OCI-LY1 (cell line): Measurements from ENCODE around the gene IFNB1.

Experiments
- H2AFZ ChIP-seq: fragments of 200-600 bp; sonication (generic), shearing (Covaris generic); 2 replicates; pipeline ENCODE4 v1.6.0; 2014; ENCODE audit warnings: antibody characterized with exemption, mild to moderate bottlenecking, low read length
- H3F3A ChIP-seq: fragments of 200-600 bp; sonication (generic), shearing (Covaris generic); 2 replicates; pipeline ENCODE4 v1.6.0; 2014; ENCODE audit warnings: mild to moderate bottlenecking, antibody characterized with exemption, low read length, moderate library complexity; ENCODE audit not compliant: insufficient read depth
- H3K27ac ChIP-seq: fragments of 200-600 bp; sonication (generic); 2 replicates; pipeline ENCODE4 v1.5.1; 2014; ENCODE audit warnings: low read length, mixed run types, mild to moderate bottlenecking, low read depth; ENCODE audit not compliant: poor library complexity, severe bottlenecking
- H3K27me3 ChIP-seq: fragments of 200-600 bp; sonication (generic); 2 replicates; pipeline ENCODE4 v1.6.0; 2014; ENCODE audit warnings: antibody characterized with exemption, mild to moderate bottlenecking, low read length, moderate library complexity; ENCODE audit not compliant: insufficient read depth
- H3K36me3 ChIP-seq: fragments of 200-600 bp; sonication (generic); 2 replicates; pipeline ENCODE4 v1.6.1; 2014; ENCODE audit warnings: mild to moderate bottlenecking, antibody characterized with exemption, low read length, moderate library complexity, mixed read lengths; ENCODE audit not compliant: insufficient read depth
- H3K4me1 ChIP-seq: fragments of 200-600 bp; sonication (generic); 2 replicates; pipeline ENCODE4 v1.5.1; 2014; ENCODE audit warnings: mild to moderate bottlenecking, low read length, moderate library complexity; ENCODE audit not compliant: insufficient read depth, severe bottlenecking
- H3K4me2 ChIP-seq: fragments of 200-600 bp; sonication (generic), shearing (Covaris generic); 2 replicates; pipeline ENCODE4 v1.6.1; 2014; ENCODE audit warnings: low read length
- H3K4me3 ChIP-seq: fragments of 200-600 bp; sonication (generic); 2 replicates; pipeline ENCODE4 v1.5.1; 2014; ENCODE audit warnings: low read length, low read depth, mild to moderate bottlenecking, mixed read lengths; ENCODE audit not compliant: poor library complexity, severe bottlenecking
- H3K79me2 ChIP-seq: fragments of 200-600 bp; shearing (Covaris generic); 2 replicates; pipeline ENCODE4 v1.6.1; 2016; ENCODE audit warnings: mixed run types, low read length, mixed read lengths; ENCODE audit not compliant: insufficient read depth
- H3K9ac ChIP-seq: fragments of 200-600 bp; sonication (generic), shearing (Covaris generic); 2 replicates; pipeline ENCODE4 v1.6.1; 2014; ENCODE audit warnings: mild to moderate bottlenecking, low read length, mixed read lengths
- H3K9me2 ChIP-seq: fragments of 200-600 bp; sonication (generic), shearing (Covaris generic); 2 replicates; pipeline ENCODE4 v1.6.1; 2014; ENCODE audit warnings: low read depth, mild to moderate bottlenecking, low read length, mixed read lengths
- H3K9me3 ChIP-seq: fragments of 200-600 bp; shearing (Covaris generic); 2 replicates; pipeline ENCODE4 v1.6.1; 2014; ENCODE audit warnings: low read length, mixed read lengths
- H4K20me1 ChIP-seq: fragments of 200-600 bp; sonication (generic), shearing (Covaris generic); 2 replicates; pipeline ENCODE4 v1.6.0; 2016; ENCODE audit warnings: mild to moderate bottlenecking, low read length; ENCODE audit not compliant: insufficient read depth
- CTCF ChIP-seq: fragments of 200-600 bp; sonication (generic), shearing (Covaris generic); IDR thresholded peaks from 2 replicates; pipeline ENCODE4 v1.5.1; 2017; ENCODE audit warnings: mild to moderate bottlenecking, antibody characterized with exemption, low read length, moderate library complexity, mixed read lengths
- EZH2 ChIP-seq: fragments of 200-600 bp; sonication (generic), shearing (Covaris generic); IDR thresholded peaks from 2 replicates; pipeline ENCODE4 v1.8.0; 2017; ENCODE audit warnings: borderline replicate concordance, mixed run types, mild to moderate bottlenecking, antibody characterized with exemption, low read length, moderate library complexity, mixed read lengths

Gene IFNB1

GRCh38 chr9:21080793-21081192, 3.1 kb upstream of the IFNB1 start:
- Histone ChIP-seq H3K79me2 (no peaks in the 10 kb centered on the region), H3K4me1 (peaks cover 22% of the 10 kb centered on the region), H3K27ac (no peak overlapping the region), H3K36me3 (no peaks in the 10 kb centered on the region), H3K9me2 (no peaks in the 10 kb centered on the region), H3K4me3 (no peak overlapping the region), H3K9ac (no peak overlapping the region), H3K27me3 (no peaks in the 10 kb centered on the region), H3K4me2 (no peak overlapping the region), H4K20me1 (no peaks in the 10 kb centered on the region), H3F3A (no peaks in the 10 kb centered on the region), H2AFZ (no peak overlapping the region), H3K9me3 (no peaks in the 10 kb centered on the region)
- TF ChIP-seq EZH2 (no peak), CTCF (no peak)

GRCh38 chr9:21078702-21079101, 960 bp upstream of the IFNB1 start:
- Histone ChIP-seq H3K27me3 (no peaks in the 10 kb centered on the region), H3K4me2 (no peak overlapping the region), H3K36me3 (no peaks in the 10 kb centered on the region), H3K9ac (no peak overlapping the region), H3K79me2 (no peaks in the 10 kb centered on the region), H3K9me2 (no peaks in the 10 kb centered on the region), H4K20me1 (no peaks in the 10 kb centered on the region), H3K9me3 (no peaks in the 10 kb centered on the region), H2AFZ (peak overlapping the region; percentile 56; the same call in 1 of the 2 replicates), H3F3A (no peaks in the 10 kb centered on the region), H3K4me1 (peaks cover 22% of the 10 kb centered on the region), H3K27ac (no peak overlapping the region), H3K4me3 (no peak overlapping the region)
- TF ChIP-seq CTCF (peak; percentile 56), EZH2 (no peak)

- Histone ChIP-seq H3K4me2 (no peak overlapping the region), H3F3A (no peaks in the 10 kb centered on the region), H4K20me1 (no peaks in the 10 kb centered on the region), H3K27me3 (no peaks in the 10 kb centered on the region), H3K27ac (no peak overlapping the region), H2AFZ (no peak overlapping the region), H3K36me3 (no peaks in the 10 kb centered on the region), H3K79me2 (no peaks in the 10 kb centered on the region), H3K4me1 (peaks cover 12% of the 10 kb centered on the region), H3K4me3 (no peak overlapping the region), H3K9ac (no peak overlapping the region), H3K9me2 (no peaks in the 10 kb centered on the region), H3K9me3 (no peaks in the 10 kb centered on the region)
- no peak for TF ChIP-seq EZH2
- TF ChIP-seq CTCF = peak; percentile 26; the same call in 1 of the 2 replicates
These were observed 2.3 kb downstream of the IFNB1 start for GRCh38 chr9:21075484-21075883.
